Activated CD4-positive, alpha-beta memory T cell treated with anti-CD3 and anti-CD28 coated beads for 36 hours (primary cell): ENCODE data around the gene OLFML2A. TPM values are rescaled to one million over a fixed set of nuclear protein-coding genes. Genes with fewer than 3 reads are reported as not detected.

Source experiments
- CTCF ChIA-PET: fragments of 350-600 bp; sonication (Branson Sonifier 250); formaldehyde crosslinking; loops from one replicate; lab custom pipeline; 2021; ENCODE audit warnings: antibody characterized with exemption, inconsistent platforms; lab: Charles Lee
- POLR2A ChIA-PET: fragments of 350-600 bp; sonication (Branson Sonifier 250); formaldehyde crosslinking; loops from one replicate; lab custom pipeline; 2021; ENCODE audit warnings: antibody characterized with exemption; lab: Charles Lee
- DNase-seq: peaks from one replicate; pipeline ENCODE4 v3.0.0-alpha.2; 2020
- H3K27ac Mint-ChIP-seq: one replicate; pipeline ENCODE4 v1.8.0; 2021; ENCODE audit warnings: mixed read lengths
- H3K27me3 Mint-ChIP-seq: one replicate; pipeline ENCODE4 v1.8.0; 2021; ENCODE audit warnings: mixed read lengths
- H3K36me3 Mint-ChIP-seq: one replicate; pipeline ENCODE4 v1.8.0; 2021; ENCODE audit warnings: mixed read lengths
- H3K4me1 Mint-ChIP-seq: one replicate; pipeline ENCODE4 v1.8.0; 2021; ENCODE audit warnings: low read depth, mixed read lengths
- H3K4me3 Mint-ChIP-seq: one replicate; pipeline ENCODE4 v1.8.0; 2021; ENCODE audit warnings: mild to moderate bottlenecking, mixed read lengths
- H3K9me3 Mint-ChIP-seq: one replicate; pipeline ENCODE4 v1.8.0; 2021; ENCODE audit warnings: mixed read lengths
- intact Hi-C: fragments of 100-400 bp; cut with micrococcal nuclease; formaldehyde crosslinking; loops from one replicate; pipeline ENCODE4 v1.15.1; 2023
- total RNA-seq, 2 experiments: library from RNA; stranded (reverse); gene quantifications; one replicate each; pipeline ENCODE4 v1.2.3, GENCODE V29; 2021

The OLFML2A gene
- total RNA-seq, 2 experiments from 2014 or later = not detected

GRCh38 chr9:124761196-124761595 is 15.7 kb upstream of the OLFML2A start:
- Mint-ChIP-seq H3K9me3 (no peaks in the 10 kb centered on the region), H3K27ac (no peak overlapping the region), H3K4me3 (no peak overlapping the region), H3K4me1 (peaks cover 2% of the 10 kb centered on the region), H3K36me3 (no peaks in the 10 kb centered on the region), H3K27me3 (peaks cover 61% of the 10 kb centered on the region)
- ChIA-PET POLR2A (no interaction called here), CTCF (interaction anchor here (0.6 to 3.0 kb wide), 3 partner anchors 11 to 92 kb away, joined by 3 to 12 read pairs (median 5); partner anchors contain the start of genes NR6A1 and WDR38)
- intact Hi-C loops = no loop called here
- no peak for DNase-seq

- no peaks in the 10 kb centered on the region for H3K36me3 Mint-ChIP-seq
- intact Hi-C loops = no loop called here
- H3K27ac Mint-ChIP-seq = no peak overlapping the region
- DNase-seq = no peak
- no peak overlapping the region for H3K4me3 Mint-ChIP-seq
- peaks cover 2% of the 10 kb centered on the region for H3K4me1 Mint-ChIP-seq
- peaks cover 60% of the 10 kb centered on the region for H3K27me3 Mint-ChIP-seq
- no peaks in the 10 kb centered on the region for H3K9me3 Mint-ChIP-seq
- ChIA-PET CTCF (interaction anchor here (3.0 kb wide), 1 partner anchor 10 kb away, joined by 12 read pairs; the partner anchor contains the start of gene NR6A1), POLR2A (no interaction called here)
Measured at GRCh38 chr9:124761710-124762109, 15.2 kb upstream of the OLFML2A start.

GRCh38 chr9:124762633-124763032 is 14.3 kb upstream of the OLFML2A start:
- no peak overlapping the region for H3K4me3 Mint-ChIP-seq
- ChIA-PET POLR2A (no interaction called here), CTCF (interaction anchor here (0.6 to 3.0 kb wide), 4 partner anchors 9 to 14 kb away, joined by 3 to 12 read pairs (median 3); partner anchors contain the start of gene NR6A1)
- H3K36me3 Mint-ChIP-seq = no peaks in the 10 kb centered on the region
- H3K4me1 Mint-ChIP-seq = peaks cover 2% of the 10 kb centered on the region
- intact Hi-C loops = no loop called here
- peaks cover 60% of the 10 kb centered on the region for H3K27me3 Mint-ChIP-seq
- no peaks in the 10 kb centered on the region for H3K9me3 Mint-ChIP-seq
- no peak overlapping the region for H3K27ac Mint-ChIP-seq
- no peak for DNase-seq

DNA sequence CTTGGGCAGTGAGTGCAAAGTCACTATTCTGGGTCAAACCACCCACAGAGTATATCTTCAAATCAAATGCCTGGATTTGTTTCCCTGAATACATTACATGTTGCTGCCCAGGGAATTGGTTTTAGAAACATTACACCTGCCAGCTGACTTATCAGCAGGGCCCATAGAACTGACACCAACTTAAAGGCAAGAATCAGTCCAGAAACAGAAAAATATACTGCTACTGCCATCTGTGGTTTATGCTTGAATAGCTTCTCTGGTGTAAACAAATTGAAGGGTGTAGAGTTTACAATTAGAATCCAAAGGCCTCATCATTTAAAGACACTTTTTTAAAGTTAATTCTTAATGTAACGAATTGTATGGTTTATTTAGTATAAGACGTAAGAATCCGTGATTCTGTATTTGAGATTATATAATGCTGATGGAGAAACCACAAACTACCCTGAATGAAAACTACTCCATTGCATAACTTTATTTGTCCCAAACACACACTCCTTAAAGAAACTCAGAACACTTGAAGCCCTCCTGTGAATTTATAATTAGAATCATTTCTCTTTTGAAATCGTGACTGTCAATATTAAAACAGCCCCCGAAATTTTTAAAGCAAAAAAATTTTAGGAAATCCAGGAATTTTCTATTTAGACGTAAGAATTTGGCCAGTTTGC is 12.0 kb upstream of the OLFML2A start:
- no peaks in the 10 kb centered on the region for H3K36me3 Mint-ChIP-seq
- POLR2A ChIA-PET = no interaction called here
- peaks cover 69% of the 10 kb centered on the region for H3K27me3 Mint-ChIP-seq
- H3K9me3 Mint-ChIP-seq = no peaks in the 10 kb centered on the region
- H3K4me3 Mint-ChIP-seq = no peak overlapping the region
- peaks cover 11% of the 10 kb centered on the region for H3K4me1 Mint-ChIP-seq
- no peak for DNase-seq
- intact Hi-C loops = no loop called here
- no peak overlapping the region for H3K27ac Mint-ChIP-seq
- CTCF ChIA-PET = interaction anchor here (1.5 to 2.8 kb wide), 3 partner anchors 52 to 147 kb away, joined by 5 to 15 read pairs (median 12); partner anchors contain the start of gene WDR38

- no peak for DNase-seq
- intact Hi-C loops = no loop called here
- Mint-ChIP-seq H3K9me3 (no peaks in the 10 kb centered on the region), H3K27ac (no peak overlapping the region), H3K4me3 (no peak overlapping the region), H3K4me1 (peaks cover 14% of the 10 kb centered on the region), H3K27me3 (peaks cover 71% of the 10 kb centered on the region), H3K36me3 (no peaks in the 10 kb centered on the region)
- CTCF ChIA-PET = interaction anchor here (1.4 to 2.8 kb wide), 5 partner anchors 53 to 148 kb away, joined by 4 to 15 read pairs (median 11); partner anchors contain the start of gene WDR38
- POLR2A ChIA-PET = no interaction called here
Measured at GRCh38 chr9:124765439-124765835, 11.5 kb upstream of the OLFML2A start.

- POLR2A ChIA-PET = no interaction called here
- Mint-ChIP-seq H3K4me1 (peaks cover 16% of the 10 kb centered on the region), H3K36me3 (no peaks in the 10 kb centered on the region), H3K4me3 (no peak overlapping the region), H3K27ac (no peak overlapping the region), H3K9me3 (no peaks in the 10 kb centered on the region), H3K27me3 (peaks cover 63% of the 10 kb centered on the region)
- CTCF ChIA-PET = interaction anchor here (0.7 to 2.8 kb wide), 7 partner anchors 9 to 149 kb away, joined by 3 to 15 read pairs (median 4); partner anchors contain the start of gene WDR38
- DNase-seq = no peak
- intact Hi-C loops = no loop called here
Measured at GRCh38 chr9:124766326-124766725, 10.6 kb upstream of the OLFML2A start.

- intact Hi-C loops = no loop called here
- ChIA-PET CTCF (interaction anchor here (0.6 to 1.7 kb wide), 8 partner anchors 10 to 150 kb away, joined by 3 to 12 read pairs (median 4); partner anchors contain the start of gene WDR38), POLR2A (no interaction called here)
- Mint-ChIP-seq H3K4me3 (no peak overlapping the region), H3K36me3 (no peaks in the 10 kb centered on the region), H3K27ac (no peak overlapping the region), H3K27me3 (peaks cover 60% of the 10 kb centered on the region), H3K9me3 (no peaks in the 10 kb centered on the region), H3K4me1 (peaks cover 19% of the 10 kb centered on the region)
- no peak for DNase-seq
Measured at GRCh38 chr9:124766815-124767554, 9.9 kb upstream of the OLFML2A start.

DNA sequence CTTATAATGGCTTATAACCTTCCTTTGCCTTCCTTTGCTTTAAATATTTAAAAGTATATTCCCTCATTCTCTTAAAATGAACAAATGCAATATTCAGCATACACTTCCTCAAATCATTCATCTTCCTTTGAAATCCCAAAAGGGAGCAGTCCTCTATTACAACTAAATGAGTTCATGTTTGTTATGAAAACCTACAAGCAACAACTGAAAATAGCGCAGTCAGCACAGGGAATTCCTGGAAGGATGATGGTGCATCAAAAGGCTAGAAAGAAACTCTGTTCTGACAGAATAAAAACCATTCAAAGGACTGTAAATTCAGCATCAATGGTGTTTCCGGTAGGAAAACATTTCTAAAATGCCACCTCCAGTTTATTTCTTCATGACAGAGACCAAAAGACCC is 9.1 kb upstream of the OLFML2A start:
- DNase-seq = no peak
- ChIA-PET POLR2A (no interaction called here), CTCF (interaction anchor here (1.2 to 15.7 kb wide), 3 partner anchors 10 to 85 kb away, joined by 5 to 530 read pairs (median 12); partner anchors contain the start of gene WDR38)
- H3K4me3 Mint-ChIP-seq = no peak overlapping the region
- H3K27me3 Mint-ChIP-seq = peaks cover 57% of the 10 kb centered on the region
- peaks cover 26% of the 10 kb centered on the region for H3K4me1 Mint-ChIP-seq
- H3K27ac Mint-ChIP-seq = no peak overlapping the region
- H3K9me3 Mint-ChIP-seq = no peaks in the 10 kb centered on the region
- intact Hi-C loops = loop anchor here (2.0 kb wide), 1 partner anchor 13 kb away; no protein-coding TSS in a partner anchor
- no peaks in the 10 kb centered on the region for H3K36me3 Mint-ChIP-seq

DNA sequence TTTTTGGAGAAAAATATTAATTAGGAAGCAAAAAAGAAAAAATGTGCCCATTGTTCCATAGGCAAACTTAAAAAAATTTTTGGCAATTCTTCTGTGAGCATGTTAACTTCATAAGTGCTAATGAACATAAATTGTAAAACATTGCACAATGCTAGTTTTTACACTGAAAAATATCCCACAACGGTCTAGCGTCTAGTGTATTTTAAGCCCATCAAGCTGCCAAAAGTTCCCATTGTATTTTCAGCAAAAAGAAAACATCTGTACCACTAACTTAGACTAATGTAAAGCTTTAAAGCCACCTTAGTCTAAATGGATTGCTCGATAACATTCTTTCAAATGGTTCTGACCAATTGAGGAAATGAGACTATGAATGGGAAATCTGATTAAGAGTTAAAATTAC is 8.6 kb upstream of the OLFML2A start:
- Mint-ChIP-seq H3K27me3 (peaks cover 53% of the 10 kb centered on the region), H3K9me3 (no peaks in the 10 kb centered on the region), H3K36me3 (no peaks in the 10 kb centered on the region), H3K4me3 (no peak overlapping the region), H3K4me1 (peaks cover 27% of the 10 kb centered on the region), H3K27ac (no peak overlapping the region)
- CTCF ChIA-PET = interaction anchor here (1.0 to 15.7 kb wide), 3 partner anchors 9 to 151 kb away, joined by 3 to 530 read pairs (median 5); partner anchors contain the start of genes OLFML2A and WDR38
- intact Hi-C loops = loop anchor here (2.0 kb wide), 1 partner anchor 14 kb away; no protein-coding TSS in a partner anchor
- POLR2A ChIA-PET = interaction anchor here (1.8 kb wide), 1 partner anchor 93 kb away, joined by 6 read pairs; no protein-coding TSS in a partner anchor
- DNase-seq = no peak

DNA sequence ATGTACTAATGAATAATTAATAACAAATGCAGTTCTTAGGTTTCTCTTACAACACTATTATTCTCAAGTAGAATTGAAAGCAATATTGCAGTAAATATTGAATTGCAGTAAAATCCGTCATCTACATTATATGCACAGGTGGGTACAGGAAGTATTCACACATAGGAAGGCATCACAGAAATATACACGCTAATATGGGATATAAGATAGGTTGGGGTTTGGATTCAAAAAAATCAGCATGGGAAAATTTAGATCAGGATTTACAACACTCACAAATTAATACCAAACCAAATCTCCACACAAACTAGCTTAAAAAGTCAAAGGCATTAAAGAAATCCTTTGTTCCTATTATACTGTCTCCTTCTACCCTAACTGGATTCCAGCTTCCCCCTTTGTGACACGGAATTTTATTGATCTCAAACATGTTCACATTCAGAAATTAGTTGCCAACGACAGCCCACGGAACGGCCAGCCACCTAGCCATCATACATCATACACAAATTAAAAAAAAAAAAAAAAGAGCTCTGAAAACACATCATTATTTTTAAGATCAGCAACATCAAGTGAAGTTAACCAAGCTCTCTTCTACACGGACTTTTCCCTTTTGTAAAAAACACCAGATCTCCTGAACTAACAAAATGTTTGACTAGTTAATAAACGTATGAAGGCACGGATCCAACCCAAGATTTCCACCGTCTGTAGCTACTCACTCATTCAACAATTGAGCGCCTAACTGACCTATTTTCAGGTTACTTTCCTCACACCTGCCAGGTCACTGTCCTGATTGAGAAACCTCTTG is 8.0 kb upstream of the OLFML2A start:
- Mint-ChIP-seq H3K4me3 (peak overlapping the region; percentile 79), H3K4me1 (peaks cover 33% of the 10 kb centered on the region), H3K36me3 (no peaks in the 10 kb centered on the region), H3K27me3 (peaks cover 57% of the 10 kb centered on the region), H3K9me3 (no peaks in the 10 kb centered on the region), H3K27ac (no peak overlapping the region)
- ChIA-PET CTCF (interaction anchor here (0.9 to 15.7 kb wide), 4 partner anchors 8 to 152 kb away, joined by 3 to 530 read pairs (median 4); partner anchors contain the start of genes OLFML2A and WDR38), POLR2A (interaction anchor here (1.8 to 3.4 kb wide), 2 partner anchors 89 to 92 kb away, joined by 6 to 18 read pairs; no protein-coding TSS in a partner anchor)
- intact Hi-C loops = loop anchor here (2.0 kb wide), 1 partner anchor 14 kb away; no protein-coding TSS in a partner anchor
- DNase-seq = no peak
